ENCODE results near the gene ROCK2. TPM values are rescaled to one million over a fixed set of nuclear protein-coding genes. Genes with fewer than 3 reads are reported as not detected.

The ROCK2 gene
- polyA plus RNA-seq, 1 donor, result 51.6 TPM

DNA sequence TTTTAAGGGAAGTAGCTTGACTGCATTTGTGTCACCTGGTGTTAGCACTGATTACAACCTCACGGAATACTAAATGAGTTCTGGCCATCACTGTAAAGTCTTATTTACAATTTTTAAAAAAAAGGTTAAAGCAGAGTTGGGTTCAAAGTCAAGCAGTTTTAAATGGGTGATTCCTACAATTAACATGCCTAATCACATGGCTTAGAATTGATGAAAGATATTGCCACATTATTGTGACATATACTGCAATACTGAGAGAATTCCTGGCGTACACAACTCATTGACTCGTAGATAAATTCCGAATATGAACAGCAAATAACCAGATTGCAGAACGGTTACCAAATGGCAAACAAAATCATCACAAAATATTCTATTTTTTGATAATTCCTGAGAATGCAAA lies 34.2 kb downstream of the ROCK2 start:
- DNase-seq (ENCODE audit: low read depth), result no peak

DNA sequence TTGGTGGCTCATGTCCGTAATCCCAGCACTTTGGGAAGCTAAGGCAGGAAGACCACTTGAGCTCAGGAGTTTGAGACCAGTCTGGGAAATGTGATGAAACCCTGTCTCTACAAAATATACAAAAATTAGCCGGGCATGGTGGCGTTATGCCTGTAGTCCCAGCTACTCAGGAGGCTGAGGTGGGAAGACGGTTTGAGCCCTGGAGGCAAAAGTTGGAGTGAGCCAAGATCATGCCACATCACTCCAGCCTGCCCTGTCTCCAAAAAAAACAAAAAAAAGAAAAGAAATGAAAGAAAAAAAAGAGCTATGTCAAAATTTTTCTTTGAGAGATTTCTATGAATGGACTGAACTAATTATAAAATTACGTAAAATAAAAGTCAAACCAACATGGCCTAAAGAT lies 34.7 kb downstream of the ROCK2 start:
- no peak for DNase-seq (ENCODE audit: low read depth)

DNA sequence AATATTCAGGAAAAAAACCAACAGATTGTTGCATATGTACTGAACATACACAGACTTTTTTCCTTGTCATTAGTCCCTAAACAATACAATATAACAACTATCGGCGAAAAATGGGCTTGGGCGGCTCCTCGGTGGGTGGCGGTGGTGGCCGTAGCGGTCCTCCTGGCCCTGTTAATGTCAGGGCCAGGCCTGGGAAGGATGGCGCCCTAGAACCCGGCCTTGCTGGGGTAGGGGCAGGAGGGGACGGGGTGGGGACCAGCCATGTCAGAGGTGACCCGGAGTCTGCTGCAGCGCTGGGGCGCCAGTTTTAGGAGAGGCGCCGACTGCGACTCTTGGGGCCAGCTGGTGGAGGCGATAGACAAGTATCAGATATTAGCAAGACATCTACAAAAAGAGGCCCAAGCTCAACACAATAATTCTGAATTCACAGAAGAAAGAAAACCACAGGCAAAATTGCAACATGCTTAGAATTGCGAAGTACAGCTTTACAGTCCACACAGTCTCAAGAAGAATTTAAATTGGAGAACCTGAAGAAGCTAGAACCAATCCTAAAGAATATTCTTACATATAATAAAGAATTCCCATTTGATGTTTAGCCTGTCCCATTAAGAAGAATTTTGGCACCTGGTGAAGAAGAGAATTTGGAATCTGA lies 36.5 kb downstream of the ROCK2 start:
- DNase-seq (ENCODE audit: low read depth), result no peak

DNA sequence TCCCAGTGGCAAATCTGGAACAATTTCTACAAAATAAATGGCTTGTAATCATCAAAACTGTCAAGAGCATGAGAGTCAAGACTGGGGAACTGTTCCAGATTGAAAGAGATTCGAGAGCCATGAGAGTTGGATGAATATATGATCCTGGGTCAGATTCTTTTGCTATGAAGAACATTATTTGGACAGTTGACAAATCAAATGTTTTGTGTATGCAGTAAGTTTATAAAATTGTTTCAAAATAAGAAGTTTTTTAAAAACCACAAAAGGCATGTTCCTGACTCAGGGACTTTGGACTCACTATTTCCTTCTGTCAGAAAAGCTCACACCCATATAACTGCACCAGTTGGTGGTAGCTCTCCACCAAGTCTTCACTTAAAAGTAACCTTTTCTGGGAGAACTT lies 38.5 kb downstream of the ROCK2 start:
- DNase-seq (ENCODE audit: low read depth), result peak; percentile 48

DNA sequence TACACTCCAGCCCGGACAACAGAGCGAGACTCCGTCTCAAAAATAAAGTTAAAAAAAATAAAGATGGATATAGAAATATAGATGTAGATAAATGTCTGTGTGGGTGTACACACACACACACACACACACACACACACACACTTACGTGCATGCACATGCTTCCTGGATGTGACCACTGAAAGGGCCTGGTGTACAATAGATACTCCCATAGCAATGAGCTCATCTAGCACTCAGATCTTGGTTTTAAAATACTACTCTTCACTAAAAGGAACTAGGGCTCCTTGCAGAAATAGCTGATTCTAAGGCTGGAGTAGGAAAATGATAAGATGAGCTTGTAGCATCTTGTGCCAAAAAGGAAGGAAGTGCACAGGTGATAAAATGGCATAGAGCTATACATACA lies 39.1 kb downstream of the ROCK2 start:
- no peak for DNase-seq (ENCODE audit: low read depth)

DNA sequence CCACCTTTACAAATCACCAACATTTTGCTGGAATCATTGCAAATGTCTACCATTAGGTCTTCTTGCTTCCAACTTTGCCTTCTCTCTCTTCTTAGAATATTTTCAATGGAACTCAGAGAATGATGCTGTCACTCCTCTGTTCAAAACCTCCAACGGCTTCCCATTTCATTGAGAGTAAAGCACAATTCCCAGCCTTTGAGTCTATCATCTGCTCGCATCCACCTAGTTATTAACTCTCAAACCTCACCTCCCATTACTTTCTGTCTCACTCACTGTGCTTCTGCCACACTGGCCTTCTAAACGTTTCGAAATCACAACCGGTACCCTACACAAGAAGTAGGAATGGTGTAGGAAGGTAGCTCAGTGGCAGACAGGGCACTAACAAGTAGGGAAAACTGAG lies 40.0 kb downstream of the ROCK2 start:
- no peak for DNase-seq (ENCODE audit: low read depth)

DNA sequence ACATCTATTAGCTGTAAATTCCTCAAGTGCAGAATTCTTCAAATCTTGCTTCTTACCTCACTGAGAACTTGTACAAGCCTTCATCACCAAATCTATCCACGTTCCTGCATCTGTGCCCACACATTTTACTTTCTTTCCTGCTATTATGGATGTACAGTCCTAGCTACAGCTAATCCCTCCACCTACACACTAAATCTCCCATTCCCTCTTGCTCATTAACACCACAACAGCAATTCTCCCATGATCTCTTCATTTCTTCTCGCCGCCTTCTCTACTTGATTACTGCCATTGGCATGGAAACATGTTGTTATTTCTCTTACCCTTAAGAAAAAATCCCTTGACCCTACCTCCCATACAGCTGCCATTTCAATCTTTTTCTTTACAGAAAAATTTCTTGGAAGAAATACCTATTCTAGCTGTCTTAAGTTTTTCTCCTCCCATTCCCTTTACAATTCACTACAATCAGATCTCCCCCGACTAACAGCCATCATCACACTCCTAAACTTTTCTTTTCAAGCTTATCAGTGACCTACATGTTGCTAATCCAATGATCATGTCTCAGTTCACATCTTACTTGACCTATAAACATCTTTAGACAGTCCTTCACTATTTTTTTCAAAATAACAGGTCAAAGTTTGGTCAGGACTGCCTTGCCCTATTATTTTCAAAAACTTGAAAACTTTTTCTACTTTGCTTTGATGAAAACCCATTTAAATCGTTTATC lies 41.0 kb downstream of the ROCK2 start:
- no peak for DNase-seq (ENCODE audit: low read depth)

DNA sequence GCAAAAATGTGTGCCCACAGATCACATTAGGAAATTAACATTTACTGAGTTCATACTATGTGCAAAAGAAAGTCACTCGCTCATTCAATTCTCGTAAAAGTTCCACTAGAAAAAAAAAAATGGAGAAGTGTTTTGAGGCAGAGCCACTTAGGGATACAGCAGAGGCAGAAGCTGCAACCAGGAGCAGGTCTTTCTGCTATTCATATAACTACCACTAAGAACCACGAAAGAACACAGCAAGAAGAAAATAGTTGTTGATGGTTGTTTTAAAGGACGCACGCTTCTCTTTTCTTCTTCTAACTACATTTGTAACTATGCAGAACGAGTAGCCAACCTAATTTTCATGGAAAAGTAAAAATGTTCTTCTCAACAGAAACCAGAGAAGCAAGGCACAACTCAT lies 45.0 kb downstream of the ROCK2 start:
- DNase-seq (ENCODE audit: low read depth), result no peak

DNA sequence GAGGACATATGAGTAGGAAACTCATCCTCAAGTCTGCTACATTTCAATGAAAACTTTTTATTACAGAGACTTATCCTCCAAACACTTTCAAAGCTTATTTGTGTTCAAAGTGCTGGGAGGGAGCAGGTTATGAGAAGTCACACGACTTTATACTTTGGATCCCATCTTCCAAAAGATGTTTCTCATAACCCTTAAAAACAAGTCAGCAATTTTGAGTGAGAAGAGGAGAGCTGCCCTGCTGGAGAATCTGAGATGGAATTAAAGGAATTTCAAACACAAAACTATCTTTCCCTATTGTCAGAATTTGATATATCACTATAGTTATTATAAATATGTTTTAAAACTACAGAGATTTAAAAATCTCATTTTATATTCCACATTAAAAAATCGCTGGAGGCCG lies 45.8 kb downstream of the ROCK2 start:
- DNase-seq (ENCODE audit: low read depth), result no peak

DNA sequence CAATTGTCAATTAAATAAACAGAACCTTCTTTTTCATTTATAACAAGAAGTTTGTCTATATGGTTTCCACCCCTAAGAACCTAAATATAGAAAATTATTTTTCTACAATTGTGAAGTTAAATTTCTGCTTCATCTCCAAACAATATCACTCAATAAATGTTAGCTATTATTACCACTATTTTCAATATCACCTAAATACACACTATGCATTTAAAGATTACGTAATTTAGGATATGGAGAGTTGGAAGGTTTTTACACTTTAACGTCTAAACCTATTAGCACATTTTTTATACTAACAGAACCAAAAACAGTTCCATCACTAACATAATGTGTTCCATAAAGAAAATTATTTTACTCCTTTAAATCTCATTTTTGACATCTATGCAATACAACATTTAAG lies 48.0 kb downstream of the ROCK2 start:
- no peak for DNase-seq (ENCODE audit: low read depth)

DNA sequence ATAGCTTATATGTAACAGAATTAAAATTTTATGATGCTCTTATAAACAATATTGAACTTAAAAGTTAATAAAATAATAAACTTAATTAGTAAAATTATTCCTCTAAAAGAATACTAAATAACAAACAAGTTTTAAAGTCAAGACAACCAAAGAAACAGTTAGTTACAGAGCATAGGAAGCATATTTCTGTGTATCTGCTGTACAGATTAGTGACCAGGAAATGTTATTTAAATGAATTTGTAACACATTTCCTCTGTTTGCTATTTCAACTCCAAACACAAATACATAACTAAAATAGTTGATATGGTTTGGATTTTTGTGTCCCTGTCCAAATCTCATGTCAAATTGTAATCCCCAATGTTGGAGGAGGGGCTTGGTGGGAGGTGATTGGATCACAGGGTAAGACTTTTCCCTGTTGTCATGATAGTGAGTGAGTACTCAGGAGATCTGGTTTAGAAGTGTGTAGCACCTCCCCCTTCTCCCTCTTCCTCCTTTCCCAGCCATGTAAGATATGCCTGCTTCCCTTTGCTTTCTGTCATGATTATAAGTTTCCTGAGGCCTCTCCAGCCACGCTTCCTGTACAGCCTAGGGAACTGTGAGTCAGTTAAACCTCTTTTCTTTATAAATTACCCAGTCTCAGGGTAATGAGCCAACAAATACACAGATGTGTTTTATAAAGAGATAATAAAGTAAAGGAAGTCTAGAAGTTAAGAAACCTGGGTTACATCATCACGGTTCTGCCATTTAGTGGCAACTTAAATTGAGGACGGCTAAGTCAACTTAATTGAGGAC lies 51.8 kb downstream of the ROCK2 start:
- no peak for DNase-seq (ENCODE audit: low read depth)

DNA sequence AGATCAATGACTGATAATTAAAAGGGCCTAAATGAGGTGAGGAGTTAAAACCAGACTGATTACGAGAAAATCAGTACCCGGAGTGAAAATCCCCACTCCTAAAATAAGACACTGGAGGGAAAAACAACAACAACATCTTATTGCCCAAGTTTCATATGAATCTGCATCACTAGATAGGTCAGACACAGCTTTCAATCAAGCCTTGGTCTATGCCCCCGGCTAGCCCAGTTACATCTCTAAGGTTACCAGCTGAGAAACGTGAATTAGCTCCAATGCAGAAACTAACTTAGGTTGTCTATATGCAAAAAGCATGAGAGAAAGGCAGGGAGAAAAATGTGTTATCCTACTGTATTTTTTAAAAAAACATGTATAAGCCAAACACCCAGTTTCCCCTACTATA lies 53.7 kb downstream of the ROCK2 start:
- DNase-seq (ENCODE audit: low read depth), result no peak

DNA sequence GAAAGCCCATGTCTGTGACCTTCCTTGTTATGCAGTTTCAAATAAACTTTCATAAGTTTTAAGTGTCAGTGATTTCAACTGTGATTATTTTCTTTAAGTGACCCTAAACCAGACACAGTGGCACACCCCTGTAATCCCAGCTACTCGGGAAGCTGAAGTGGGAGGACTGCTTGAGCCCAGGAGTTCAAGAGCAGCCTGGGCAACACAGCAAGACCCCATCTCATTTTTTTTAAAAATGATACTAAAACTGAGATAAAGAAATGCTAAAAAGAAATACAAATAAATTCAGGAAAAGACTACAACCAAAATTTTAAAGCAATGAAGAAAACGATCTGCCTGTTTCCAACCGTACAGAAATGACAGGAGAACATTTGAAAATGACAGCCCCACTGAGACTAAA lies 54.2 kb downstream of the ROCK2 start:
- no peak for DNase-seq (ENCODE audit: low read depth)

DNA sequence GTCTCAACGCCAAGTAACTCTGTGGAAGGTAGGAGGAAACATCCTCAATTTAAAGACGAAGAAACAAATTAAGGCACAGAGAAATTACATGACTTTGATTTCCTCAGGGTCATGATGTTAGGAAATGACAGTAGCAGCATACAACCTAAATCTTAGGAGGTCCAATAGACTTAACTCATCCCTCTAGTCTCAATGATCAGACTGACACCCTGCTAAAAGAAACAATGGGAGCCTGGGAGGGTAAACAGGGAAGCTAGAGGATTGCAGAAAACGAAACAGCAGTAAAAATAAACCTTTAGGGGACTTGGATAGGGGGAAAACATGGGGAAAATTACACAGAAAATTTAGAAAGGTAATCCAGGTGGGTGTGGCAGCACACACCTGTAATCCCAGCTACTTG lies 56.0 kb downstream of the ROCK2 start:
- DNase-seq (ENCODE audit: low read depth), result no peak

DNA sequence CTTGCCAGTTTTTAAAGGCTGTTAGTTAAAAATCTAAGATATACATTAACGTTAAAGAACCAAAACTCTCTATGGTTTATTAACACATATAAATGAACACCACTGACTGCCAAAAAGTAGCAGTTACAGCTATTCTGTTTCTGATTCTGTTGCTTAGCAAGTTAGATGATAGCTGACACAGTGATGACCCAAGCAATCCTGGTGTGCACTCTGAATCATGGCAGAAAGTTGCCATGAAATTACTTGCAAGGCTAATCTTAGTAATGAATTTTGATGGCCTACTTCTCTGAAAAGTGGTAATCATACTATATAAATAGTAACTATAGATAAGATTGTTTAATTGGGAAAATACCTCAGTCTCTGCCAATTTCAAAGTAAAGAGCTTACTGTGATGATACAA lies 57.7 kb downstream of the ROCK2 start:
- no peak for DNase-seq (ENCODE audit: low read depth)

DNA sequence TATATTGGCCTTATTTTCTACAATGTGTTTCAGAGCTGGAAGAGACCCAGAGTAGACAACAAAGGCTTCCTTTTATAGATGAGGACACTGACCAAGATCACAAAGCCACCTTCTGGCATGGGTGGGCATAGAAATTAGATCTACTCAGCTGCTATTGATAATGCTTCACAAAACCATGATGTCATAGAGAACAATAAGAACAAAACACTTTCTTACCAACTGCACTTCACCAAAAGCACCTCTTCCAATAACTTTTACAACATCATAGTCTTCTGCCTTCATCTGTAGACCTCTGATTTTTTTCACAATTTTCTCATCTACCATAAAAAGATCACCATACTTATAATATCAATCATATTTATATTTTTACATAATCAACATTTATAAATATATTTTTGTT lies 58.1 kb downstream of the ROCK2 start:
- DNase-seq (ENCODE audit: low read depth), result no peak

DNA sequence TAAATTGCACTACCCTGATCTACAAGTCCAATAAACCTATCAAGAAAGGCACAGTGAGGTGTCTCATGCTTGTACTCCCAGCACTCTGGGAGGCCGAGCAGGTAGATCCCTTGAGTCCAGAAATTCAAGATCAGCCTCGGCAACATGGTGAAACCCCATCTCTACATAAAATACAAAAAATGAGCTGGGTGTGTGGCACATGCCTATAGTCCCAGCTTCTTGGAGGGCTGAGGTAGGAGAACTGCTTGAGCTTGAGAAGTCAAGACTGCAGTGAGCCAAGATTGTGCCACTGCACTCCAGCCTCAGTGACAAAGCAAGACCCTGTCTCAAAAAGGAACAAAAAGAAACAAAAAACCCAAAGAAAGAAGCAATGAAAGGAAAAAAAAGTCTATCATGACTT lies 58.9 kb downstream of the ROCK2 start:
- no peak for DNase-seq (ENCODE audit: low read depth)

DNA sequence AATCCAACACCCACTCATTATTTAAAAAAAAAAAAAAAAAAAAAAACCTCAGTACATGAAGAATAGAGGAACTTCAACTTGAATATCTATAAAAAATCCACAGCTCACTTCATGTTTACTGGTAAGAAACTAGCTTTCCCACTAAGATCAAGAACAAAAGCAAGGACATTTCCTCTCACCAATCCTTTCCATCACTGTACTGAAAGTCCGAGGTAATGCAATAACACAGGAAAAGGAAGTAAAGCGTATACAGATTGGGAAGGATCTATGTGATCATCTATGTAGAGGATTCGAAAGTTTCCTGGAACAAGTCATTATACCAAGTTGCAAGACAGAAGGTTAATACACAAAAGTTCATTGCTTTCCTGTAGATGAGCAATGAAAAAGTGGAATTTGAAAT lies 63.2 kb downstream of the ROCK2 start:
- no peak for DNase-seq (ENCODE audit: low read depth)

DNA sequence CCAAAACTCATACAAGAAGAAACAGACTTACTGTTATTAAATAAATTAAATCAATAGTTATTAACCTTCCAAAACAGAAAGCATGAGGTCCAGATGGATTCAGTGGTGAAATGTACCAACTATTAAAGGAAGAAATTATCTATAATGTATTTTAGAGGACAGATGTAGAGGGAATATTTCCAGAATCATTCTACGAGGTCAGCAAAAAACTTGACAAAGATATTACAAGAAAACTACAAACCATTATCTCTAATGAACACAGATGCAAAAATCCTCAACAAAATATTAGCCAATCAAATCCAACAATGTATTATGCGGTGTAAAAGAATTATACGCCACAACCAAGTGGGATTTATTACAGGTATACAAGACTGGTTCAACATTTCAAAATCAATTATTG lies 63.7 kb downstream of the ROCK2 start:
- DNase-seq (ENCODE audit: low read depth), result no peak

DNA sequence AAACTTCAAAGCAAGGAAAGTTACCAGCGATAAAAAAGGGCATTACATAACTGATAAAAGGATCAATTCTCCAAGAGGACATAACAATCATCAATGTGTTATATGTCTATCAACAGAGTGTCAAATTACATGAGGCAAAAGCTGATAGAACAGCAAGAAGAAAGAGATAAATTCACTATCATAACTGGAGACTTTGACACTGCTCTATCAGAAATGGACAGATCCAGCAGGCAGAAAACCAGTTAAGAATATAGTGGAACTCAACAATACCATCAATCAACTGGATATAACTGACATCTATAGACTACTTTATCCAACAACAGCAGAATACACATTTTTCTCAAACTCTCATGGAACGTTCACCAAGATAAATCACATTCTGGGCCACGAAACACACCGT lies 65.0 kb downstream of the ROCK2 start:
- DNase-seq (ENCODE audit: low read depth), result no peak

DNA sequence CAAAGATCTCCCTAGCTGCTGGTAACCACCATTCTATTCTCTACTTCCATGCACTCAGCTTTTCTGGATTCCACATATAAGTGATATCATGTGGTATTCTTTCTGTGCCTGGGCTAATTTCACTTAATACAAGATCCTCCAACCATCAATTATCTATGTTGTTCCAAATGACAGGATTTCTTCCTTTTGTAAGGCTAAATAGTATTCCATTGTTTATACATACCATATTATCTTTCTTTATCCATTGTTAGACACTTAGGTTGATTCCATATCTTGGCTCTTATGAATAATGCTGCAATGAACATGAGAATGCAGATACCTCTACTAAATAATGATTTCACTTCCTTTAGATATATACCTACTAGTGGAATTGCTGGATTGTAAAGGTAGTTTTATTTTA lies 66.2 kb downstream of the ROCK2 start:
- no peak for DNase-seq (ENCODE audit: low read depth)

DNA sequence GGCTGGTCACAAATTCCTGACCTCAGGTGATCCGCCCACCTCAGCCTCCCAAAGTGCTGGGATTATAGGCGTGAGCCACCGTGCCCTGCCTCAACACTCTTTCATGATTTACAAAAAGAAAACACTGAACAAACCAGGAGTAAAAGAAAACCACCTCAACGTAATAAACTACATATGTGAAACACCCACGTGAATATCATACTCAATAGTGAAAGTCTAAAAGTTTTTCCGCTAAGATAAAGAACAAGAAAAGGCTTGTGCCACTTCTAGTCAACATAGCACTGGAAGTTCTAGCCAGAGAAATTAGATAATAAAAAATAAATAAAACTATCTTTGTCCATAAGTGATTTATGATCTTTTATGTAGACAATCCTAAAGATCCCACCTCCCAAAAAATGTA lies 68.5 kb downstream of the ROCK2 start:
- DNase-seq (ENCODE audit: low read depth), result no peak

DNA sequence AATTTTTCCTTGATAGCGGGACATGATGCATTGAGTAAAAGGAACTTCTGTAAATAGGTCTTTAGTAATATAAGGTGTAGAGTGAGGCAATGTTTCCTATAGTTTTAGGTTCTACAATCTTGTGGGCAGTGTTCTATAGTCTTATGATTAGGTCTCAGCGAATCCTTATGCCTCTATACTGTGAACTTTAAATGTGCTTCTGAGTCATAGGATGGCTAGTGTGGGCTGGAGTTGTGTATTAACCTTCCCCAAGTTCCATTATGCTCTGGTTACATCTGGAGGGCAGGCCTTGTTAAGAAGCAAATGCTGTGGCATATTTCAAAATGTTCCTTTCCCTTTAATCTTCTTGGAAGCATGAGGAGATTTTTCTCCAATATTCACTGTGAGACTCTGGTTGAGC lies 73.5 kb downstream of the ROCK2 start:
- DNase-seq (ENCODE audit: low read depth), result no peak

Measured in forelimb muscle (tissue), 1 donor.